ENCODE results near the gene E2F2.
"Not testable (repeated sequence)": the region's sequence is repeated elsewhere in the genome, so short reads cannot be mapped to it uniquely, and the experiment has no call there.

E2F2 gene

DNA sequence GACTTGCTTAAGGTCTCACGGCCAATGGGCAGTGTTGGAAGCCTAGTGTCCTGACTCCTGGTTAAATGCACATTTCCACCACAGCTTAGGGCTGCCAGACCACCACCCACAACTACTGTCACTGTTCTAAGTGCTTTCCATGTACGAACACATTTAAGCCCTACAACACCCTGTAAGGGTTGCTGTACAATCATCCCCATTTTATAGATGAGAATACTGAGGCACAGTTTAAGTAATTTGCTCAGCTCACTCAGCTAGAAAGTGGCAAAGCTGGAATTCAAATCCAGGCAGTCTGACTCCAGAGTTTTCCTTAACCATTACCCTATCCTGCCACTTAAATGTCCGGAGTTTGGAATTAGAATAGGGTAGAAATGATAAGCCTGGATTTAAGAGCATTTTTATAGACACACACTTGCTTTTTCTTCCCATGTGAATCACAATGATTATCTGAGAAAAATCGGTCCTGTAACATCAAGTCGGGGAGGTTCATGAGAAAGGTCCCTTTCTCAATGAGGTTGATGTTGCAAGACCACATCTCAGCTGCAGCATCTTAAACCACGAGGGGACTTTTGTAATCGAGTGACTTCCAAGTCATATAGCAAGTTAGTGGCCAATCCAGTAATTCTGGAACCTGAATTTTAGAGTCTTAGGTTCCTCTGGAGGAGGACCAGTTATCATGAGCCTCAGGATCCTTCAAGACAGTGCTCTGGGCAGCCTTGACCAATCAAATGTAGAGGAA, 8.6 kb downstream of the E2F2 start:
- no peak for DNase-seq

DNA sequence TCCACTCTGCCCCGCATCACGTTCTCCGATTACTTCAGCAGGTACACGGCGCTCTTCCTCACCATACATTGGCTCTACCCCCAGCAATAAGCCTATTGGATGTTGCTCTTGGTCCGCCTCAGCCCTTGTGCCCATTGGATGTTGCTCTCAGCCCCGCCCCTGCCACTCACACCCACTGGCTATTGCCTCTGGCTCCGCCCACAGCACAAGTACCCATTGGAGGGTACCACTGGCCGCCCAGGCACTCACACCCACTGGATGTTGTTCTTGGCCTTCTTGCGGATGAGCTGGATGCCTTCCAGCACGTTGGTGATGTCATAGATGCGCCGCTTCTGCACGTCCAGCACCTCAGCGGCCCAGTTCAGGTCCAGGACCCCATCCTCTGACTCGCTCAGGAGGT, 9.4 kb downstream of the E2F2 start:
- DNase-seq: no peak

DNA sequence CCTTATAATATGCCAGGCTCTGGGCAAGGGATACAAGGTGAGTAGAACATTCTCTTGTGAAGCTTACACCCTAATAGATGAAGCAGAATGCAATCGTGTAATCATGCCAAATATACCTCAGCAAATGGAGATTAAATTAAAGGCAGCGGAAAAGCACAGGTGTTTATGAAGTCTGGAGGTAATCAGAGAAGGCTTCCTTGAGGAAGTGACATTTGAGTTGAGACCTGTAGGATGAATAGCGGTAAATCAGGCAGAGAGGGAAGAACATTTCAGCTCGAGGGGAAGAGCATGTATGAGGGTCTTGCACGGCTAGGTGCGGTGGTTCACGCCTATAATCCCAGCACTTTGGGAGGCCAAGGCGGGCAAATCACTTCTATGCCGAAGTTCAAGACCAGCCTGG, 13.5 kb downstream of the E2F2 start:
- no peak for DNase-seq

DNA sequence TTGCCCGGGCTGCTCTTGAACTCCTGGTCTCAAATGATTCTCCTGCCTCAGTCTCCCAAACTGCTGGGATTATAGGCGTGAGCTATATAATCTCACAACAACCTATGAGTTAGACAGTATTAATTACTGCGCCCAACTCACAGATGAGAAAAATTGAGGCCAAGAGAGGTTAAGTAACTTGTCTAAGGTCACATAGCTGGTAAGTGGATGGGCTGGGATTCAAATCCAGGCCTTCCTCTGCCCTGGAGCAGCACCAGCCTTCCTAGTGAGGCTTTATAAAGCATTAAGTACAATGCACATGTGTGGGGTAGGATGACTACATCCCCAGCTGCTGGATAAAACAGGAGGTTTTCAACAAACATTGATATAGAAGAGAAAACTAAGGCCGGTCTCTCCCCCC, 15.1 kb downstream of the E2F2 start:
- no peak for DNase-seq

DNA sequence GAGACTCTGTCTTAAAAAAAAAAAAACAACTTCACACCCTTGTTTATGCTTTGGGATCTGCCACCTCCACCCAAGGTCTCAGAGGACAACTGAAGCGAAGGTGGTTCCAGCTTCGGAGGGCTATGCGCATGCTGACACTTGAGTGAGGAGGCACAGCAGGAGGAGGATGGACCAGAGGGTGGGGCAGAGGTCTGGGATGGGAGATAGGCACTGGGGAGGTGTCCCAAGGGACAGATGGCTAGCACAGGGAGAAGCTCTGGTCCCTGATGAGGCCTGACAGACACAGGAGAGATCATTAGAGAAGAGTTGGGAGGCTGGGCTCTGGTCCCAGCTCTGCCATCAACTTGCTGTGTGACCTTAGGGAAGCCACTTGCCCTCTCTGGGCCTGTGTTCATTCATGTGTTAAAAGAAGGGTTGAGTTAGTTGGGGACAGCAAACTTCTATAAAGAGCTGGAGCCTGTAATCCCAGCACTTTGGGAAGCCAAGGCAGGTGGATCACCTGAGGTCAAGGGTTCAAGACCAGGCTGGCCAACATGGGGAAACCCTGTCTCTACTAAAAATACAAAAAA, 16.8 kb downstream of the E2F2 start:
- no peak for DNase-seq

DNA sequence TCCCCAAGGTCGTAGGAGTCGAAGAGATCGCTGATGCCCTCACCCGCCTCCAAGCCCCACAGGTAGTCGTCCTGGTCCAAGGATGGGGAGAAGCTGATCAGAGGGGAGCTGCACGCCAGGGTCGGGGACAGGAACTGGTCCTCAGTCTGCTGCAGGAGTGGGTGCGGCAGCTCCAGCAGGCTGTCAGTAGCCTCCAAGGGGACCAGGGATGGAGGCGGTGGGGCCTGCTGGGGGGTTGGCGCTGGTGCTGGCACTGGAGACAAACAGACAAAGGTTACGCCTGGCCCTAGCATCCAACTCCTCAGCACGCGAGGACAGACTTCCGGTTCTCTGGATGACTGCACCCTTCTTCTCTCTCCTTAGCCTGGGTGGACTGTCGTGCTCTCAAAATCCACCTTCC, 21.1 kb downstream of the E2F2 start:
- DNase-seq: no peak

DNA sequence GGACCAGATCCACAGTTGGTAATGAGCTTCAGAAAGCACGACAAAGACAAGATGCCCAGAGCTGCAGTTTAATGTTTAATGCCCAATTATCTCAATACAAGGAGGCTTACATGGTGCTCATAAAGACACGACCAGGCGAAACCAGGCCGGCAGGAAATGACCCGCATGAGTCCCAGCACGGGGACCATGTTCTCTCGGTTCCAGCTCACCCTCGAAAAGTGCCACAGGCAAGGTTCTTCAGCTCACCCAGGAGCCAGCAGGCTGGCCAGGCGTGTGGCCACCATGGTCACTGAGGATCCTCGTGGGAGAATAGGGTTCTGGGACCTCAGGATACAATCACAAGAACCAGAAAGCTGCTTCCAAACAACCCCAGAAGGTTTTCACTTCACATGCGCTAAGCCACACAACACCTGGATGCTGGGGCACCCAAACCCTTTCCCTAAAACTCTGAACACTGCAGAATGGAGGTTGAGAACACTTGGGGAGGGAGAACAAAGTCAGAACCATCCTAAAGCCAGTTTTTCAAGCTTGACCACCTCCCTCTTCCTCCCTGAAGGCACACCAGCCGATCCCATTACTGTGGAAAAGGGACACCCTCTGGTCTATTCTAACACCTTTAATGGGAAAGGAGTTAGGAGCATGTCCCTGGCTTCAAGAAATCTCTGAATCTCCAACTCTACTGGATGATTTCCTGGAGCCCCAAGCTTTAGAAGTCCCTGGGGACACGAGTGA, 24.5 kb downstream of the E2F2 start:
- no peak for DNase-seq

DNA sequence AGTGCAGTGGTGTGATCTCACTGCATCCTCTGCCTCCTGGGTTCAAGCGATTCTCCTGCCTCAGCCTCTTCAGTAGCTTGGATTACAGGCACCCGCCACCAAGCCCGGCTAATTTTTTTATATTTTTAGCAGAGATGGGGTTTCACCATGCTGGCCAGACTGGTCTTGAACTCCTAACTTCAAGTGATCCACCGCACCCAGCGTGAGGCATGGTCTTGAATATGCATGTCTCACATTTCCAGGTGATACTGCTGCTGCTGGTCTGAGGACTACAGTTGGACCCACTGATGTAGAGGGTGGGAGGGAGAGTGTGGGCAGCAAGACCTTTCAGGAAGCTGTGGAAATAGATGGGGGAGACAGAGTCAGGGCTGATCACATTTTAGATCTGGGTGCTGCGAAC, 25.2 kb downstream of the E2F2 start:
- DNase-seq: no peak

DNA sequence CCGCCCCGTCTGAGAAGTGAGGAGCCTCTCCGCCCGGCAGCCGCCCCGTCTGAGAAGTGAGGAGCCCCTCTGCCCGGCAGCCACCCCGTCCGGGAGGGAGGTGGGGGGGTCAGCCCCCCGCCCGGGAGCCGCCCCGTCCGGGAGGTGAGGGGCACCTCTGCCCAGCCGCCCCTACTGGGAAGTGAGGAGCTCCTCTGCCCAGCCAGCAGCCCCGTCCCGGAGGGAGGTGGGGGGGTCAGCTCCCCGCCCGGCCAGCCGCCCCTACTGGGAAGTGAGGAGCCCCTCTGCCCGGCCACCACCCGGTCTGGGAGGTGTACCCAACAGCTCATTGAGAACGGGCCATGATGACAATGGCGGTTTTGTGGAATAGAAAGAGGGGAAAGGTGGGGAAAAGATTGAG, 26.9 kb downstream of the E2F2 start:
- not testable (repeated sequence) for DNase-seq

DNA sequence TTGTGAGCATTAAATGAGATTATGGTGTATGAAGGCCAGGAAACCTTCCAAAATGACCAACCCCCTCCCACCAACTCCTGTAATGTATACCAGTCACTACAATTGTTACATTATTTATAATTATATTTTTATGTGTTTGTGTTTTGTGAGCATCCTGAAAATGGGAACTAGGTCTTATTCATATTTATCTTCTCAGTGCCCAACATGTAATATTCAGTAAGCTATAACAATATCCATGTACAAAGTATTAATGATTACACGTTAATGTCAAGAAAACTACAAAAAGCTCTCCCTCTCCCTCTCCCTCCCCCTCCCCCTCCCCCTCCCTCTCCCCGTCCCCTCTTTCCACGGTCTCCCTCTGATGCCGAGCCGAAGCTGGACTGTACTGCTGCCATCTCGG, 28.1 kb downstream of the E2F2 start:
- no peak for DNase-seq

DNA sequence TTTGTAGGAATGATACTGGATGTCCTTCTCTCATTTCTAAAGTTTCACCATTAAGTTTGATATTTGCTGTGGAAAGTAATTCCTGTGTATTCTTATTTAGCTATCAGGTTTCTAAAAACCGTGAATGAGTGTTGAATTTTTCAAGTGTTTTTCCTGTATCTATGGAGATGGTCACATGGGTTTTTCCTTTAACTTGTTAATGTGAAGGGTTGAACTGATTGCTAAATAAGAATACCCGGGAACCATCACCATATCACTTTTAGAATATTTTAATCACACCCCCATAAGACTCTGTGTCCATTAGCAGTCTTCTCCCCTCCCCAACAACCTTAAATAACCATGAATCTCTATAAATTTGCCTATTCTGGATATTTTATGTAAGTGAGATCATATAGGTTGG, 30.6 kb downstream of the E2F2 start:
- no peak for DNase-seq

DNA sequence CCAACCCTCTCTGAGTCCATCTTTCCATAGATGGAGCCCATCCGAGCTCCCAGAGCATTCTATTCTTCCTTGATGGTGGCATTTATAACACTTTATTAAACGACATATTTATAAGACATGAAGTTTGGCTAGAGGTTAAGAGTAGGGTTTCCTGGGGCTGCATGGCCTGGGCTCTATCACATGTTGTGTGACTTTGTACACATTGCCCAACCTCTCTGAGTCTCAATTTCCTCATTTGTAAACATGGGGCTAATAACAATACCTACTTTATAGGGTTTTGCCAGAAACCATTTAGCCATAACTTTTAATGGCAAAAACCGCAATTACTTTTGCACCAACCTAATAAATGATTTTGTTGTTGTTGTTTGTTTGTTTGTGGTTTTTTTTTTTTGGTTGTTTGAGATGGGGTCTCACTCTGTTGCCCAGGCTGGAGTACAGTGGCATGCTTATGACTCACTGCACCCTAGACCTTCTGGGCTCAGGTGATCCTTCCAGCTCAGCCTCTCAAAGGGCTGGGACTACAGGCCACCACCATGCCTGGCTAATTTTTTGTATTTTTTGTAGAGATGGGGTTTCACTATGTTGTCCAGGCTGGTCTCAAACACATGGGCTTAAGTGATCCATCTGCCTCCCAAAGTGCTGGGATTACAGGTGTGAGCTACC, 33.1 kb downstream of the E2F2 start:
- DNase-seq: no peak

DNA sequence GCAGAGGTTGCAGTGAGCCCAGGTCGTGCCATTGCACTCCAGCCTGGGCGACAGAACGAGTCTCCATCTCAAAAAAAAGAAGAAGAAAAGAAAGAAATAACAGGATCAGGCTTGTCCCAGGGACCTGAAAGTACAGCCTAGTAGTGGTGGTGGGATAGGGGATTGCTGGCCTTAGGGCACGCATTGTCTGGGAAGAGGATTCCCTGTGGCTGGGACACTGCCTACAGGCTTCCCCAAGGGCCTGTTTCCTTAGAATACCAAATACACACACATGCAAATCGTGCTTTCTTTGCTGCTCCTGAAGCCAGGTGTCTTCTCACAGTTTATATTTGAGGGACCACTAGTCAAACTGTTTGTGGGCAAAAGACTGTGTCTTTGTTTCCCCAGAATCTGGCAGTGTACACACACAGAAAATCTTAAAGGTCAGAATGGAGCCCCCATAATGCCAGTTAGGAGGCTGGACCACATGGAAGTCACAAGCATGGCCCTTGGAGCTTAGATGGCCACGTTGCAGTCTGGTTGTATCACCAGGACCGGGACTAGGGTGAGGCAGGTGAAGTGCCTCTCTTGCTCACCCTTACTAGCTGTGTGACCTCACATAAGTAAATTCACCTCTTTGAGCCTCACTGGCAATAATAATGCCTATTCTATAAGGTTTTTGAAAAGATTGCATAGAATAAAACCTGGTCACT, 34.4 kb downstream of the E2F2 start:
- DNase-seq: no peak

DNA sequence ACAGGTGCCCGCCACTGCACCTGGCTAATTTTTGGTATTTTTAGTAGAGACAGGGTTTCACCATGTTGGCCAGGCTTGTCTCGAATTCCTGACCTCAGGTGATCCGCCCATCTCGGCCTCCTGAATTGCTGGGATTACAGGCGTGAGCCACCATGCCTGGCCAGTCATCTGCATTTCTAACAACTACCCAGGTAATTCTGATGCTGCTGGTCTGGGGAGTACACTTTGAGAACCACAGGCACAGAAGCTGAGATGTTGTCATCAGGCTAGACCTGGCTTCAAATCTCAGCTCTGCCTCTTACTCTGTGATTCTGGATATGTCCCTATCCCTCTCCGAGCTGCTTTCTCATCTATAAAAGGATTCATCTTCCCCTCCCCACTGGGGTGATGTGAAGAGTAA, 36.2 kb downstream of the E2F2 start:
- DNase-seq: not testable (repeated sequence)

DNA sequence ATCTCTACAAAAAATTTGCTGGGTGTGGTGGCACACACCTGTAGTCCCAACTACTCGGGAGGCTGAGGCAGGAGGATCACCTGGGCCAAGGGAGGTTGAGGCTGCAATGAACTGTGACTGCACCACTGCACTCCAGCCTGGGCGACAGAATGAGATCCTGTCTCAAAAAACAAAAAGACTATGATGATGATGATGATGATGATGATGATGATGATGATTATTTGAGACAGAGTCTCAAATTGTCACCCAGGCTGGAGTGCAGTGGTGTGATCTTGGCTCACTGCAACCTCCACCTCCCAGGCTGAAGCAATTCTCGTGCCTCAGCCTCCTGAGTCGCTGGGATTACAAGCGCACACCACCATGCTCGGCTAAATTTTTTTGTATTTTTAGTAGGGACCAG, 38.3 kb downstream of the E2F2 start:
- not testable (repeated sequence) for DNase-seq

DNA sequence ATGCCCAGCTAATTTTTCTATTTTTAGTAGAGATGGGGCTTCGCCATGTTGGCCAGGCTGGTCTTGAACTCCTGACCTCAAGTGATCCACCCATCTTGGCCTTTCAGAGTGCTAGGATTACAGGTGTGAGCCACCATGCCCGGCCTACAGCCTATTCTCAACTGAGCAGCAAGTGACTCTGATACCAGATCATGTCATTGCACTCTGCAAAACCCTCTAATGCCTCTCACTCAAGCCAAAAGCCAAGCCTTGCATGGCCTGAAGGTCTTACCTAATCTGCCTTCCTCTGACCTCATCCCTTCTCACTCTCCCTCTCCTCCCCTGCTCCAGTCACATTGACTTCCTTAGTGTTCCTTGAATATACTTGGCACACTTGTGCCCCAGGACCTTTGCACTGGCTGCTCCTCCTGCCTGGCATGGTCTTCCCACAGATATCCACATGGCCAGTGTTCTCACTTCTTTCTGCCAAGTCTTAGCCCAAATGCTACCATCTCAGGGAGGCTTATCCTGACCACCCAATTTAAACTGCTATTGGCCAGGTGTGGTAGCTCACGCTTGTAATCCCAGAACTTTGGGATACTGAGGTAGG, 38.8 kb downstream of the E2F2 start:
- no peak for DNase-seq

DNA sequence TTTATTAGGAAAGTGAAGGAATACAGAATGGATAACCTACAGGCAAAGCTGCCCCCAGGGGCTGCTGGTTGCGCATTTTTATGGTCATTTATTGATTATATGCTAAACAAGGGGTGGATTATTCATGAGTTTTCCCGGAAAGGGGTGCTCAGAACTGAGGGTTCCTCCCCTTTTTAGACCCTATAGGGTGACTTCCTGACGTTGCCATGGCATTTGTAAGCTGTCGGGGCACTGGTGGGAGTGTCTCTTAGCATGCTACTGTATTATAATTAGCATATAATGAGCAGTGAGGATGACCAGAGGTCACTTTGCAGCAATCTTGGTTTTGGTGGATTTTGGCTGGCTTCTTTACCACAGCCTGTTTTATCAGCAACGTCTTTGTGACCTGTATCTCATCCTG, 41.2 kb downstream of the E2F2 start:
- no peak for DNase-seq

DNA sequence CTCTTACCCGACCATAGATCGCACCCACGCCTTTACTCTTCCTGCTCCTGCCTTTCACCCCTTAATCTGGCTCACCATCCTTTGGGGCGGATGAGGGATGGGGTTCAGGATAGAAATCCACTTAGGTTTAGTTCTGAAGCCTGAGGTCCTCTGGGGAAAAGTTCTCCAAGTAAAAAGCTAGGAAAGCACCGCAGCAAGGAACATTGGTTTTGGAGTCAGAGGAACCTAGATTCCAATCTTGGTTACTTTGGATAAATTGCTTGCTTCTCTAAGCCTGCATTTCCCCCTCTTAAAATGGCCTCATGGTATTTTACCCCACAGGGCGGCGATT, 46.1 kb downstream of the E2F2 start:
- DNase-seq: no peak

DNA sequence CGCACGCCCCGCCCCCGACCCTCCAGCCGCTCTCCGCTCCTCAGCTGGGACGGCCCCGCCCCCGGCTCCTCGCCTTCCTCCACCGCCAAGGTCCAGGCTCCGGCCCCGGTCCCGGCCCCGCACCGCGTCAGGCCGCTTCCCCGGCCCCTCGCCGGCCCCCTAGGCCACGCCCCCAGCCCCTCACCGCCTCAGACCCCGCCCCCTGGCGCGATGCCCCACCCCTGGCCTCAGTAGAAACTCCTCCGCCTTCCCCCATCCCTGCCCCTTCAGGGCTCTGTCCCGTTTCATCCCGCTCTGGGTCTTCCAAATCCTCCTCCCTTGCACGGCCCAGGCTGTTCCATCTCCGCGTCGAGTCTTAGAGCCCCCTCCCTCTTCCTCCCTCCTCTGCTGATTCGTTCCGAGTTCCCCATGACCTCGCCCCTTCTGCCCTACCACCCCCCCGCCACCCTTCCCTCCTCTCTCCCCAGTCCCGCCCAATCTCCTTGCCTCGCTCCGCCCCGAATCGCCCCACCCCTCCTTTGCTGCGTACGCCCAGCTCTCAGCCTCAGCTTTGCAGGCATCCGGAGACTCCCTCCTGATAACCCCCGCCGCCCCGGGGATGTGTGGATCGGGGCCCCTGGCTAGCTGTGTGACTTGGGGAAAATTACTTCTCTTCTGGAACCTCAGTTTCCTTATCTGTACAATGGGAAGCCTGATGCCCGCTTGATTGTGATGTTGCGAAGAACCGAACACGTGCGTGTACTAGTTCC, 46.6 kb downstream of the E2F2 start:
- DNase-seq: peak; percentile 98

DNA sequence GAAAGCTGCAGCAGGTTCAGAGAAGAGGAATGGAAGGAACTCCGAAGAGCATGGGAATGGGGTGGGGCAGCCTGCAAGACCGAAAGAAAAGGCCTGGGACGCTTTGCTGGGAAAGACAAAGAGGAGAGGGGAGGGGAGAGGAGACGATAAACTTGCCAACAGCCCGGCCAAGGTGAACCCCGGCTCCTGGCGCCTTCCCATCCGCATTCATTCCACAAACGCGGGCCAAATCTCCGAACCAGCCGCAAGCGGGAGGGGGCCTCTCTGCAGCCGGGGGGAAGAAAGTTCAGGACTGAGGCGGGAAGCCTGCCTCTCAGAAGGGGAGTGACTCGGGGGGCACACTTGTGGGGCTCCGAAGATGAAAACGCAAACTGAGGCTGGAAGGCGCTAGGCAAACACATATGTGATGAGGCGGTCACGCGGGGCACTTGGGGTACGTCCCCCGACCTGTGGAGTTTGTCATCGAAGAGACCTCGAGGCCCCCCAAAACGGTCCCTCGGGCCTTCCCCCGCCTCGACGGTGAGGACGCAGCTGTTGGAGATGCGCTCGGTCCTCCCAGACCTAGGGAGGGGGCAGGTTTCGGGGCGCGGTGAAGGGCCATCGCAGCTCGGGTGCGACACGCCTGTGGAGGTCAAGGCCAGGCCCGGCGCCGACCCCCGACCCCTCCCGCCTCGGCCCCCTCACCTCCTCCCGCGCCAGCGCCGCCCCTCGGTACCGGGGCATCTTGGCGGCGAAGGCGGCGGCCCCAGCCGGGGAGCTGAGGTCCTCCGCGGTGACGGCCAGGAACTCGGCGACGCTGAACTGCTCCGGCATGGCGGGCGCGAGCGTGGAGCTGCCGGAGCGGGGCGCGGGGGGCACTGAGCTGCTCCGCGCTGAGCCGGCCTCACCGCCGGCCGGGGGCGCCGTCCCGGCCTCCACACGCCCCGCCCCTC, 47.4 kb downstream of the E2F2 start, which contains the start of gene ASAP3:
Gene ASAP3, minus strand, starts transcription at position 859 of the 932 bp plus-strand sequence. Its CDS starts 46 bp downstream, at position 813.
- peak; percentile 85 for DNase-seq

DNA sequence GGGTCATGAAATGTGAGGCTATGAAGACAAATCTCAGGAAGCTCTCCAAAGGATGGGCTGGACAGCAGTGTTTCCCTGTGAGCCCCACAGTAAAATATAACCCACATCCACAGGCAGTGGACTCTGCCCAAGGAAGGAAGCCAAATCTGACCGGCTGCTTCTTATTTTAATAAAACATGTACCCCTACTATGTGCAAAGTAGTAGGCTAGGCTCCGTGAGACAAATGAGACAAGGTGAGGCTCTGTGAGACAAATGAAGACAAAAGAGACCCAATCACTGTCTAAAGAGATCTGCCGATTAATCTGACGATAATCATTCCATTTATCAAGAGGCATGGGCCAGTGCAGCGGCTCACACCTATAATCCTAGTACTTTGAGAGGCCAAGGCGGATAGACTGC, 49.1 kb downstream of the E2F2 start:
- DNase-seq: no peak

Measured in left hindlimb (tissue), 1 donor.